ENCODE measurements around the gene VWF.

VWF gene

GRCh38 chr12:6115389-6115788, 9.1 kb downstream of the VWF start:
- TF ChIP-seq, protein P1, sequence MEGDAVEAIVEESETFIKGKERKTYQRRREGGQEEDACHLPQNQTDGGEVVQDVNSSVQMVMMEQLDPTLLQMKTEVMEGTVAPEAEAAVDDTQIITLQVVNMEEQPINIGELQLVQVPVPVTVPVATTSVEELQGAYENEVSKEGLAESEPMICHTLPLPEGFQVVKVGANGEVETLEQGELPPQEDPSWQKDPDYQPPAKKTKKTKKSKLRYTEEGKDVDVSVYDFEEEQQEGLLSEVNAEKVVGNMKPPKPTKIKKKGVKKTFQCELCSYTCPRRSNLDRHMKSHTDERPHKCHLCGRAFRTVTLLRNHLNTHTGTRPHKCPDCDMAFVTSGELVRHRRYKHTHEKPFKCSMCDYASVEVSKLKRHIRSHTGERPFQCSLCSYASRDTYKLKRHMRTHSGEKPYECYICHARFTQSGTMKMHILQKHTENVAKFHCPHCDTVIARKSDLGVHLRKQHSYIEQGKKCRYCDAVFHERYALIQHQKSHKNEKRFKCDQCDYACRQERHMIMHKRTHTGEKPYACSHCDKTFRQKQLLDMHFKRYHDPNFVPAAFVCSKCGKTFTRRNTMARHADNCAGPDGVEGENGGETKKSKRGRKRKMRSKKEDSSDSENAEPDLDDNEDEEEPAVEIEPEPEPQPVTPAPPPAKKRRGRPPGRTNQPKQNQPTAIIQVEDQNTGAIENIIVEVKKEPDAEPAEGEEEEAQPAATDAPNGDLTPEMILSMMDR (IDR thresholded peaks at IDR 0.05; ENCODE audit: borderline replicate concordance, control extremely low read depth, extremely low read depth, insufficient read depth, missing control alignments) = no peak
- in situ Hi-C loops (cut with MboI; ENCODE audit: low sequenced_read_pairs, unreplicated experiment) = no loop called here
- no peak for DNase-seq (ENCODE audit: low spot score)

GRCh38 chr12:6114476-6114870, 10.0 kb downstream of the VWF start:
- DNase-seq (ENCODE audit: low spot score) = no peak
- in situ Hi-C loops (cut with MboI; ENCODE audit: low sequenced_read_pairs, unreplicated experiment) = no loop called here
- TF ChIP-seq, protein P1 (IDR thresholded peaks at IDR 0.05; ENCODE audit: borderline replicate concordance, control extremely low read depth, extremely low read depth, insufficient read depth, missing control alignments) = no peak

DNA sequence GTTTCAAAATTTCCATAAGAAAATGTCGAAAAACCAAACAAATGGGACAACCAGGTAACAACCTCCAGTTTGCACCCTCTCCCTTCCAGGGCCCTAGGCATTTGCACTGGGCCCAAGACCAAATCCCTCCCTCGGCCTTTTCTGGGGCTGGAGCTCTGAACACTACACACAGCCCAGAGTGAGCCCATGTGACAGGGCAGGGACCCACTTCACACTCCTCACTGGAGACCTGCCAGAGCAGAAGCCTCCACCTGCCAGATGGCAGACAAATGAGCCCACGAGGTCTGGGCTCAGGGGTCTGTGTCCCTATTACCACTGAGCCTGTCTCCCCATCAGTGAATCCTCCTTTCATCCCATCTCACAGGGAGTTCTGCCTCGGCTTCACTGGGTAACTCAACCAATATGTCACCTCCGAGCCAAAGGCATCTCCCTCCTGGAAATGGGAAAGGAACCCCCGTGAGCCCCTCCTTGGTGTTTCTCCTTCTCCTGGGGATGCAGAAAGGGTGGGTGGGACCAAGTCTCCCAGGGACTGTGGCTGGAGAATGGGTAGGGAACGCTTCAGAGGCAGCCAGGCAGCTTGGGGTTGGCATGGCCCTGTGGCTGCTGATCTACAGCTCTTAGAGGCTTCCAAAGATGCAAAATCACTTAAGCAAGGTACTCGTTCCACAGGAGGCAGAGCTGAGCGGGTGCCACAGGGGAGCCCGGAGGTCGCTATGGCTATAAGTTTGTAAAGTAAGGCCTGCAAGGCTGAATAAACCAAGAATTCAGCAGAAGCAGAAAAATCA, 10.6 kb downstream of the VWF start:
- TF ChIP-seq, protein P1 (IDR thresholded peaks at IDR 0.05; ENCODE audit: borderline replicate concordance, control extremely low read depth, extremely low read depth, insufficient read depth, missing control alignments) = no peak
- in situ Hi-C loops (cut with MboI; ENCODE audit: low sequenced_read_pairs, unreplicated experiment) = no loop called here
- no peak for DNase-seq (ENCODE audit: low spot score)

GRCh38 chr12:6112004-6112403, 12.5 kb downstream of the VWF start:
- in situ Hi-C loops (cut with MboI; ENCODE audit: low sequenced_read_pairs, unreplicated experiment) = no loop called here
- TF ChIP-seq, protein P1 (IDR thresholded peaks at IDR 0.05; ENCODE audit: borderline replicate concordance, control extremely low read depth, extremely low read depth, insufficient read depth, missing control alignments) = no peak

DNA sequence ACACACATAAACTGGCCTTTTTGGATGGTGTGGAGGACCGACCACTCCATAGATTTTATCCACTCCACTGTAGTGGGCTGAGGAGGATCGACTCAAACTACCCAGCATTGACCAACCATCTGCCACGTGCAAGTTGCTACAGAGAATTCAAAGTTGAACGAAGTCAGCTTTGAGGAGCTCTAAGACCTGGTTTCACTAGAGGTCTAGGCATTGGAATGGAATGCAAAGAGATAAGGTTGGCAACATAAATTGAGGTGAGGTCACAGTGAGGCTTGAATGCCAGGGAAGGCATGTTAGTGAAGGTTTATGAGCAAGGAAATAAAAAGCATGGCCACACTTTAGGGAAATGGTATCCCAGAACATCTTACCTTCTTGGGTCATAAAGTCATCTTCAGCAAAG, 14.5 kb downstream of the VWF start:
- DNase-seq (ENCODE audit: low spot score) = no peak
- TF ChIP-seq, protein P1 (IDR thresholded peaks at IDR 0.05; ENCODE audit: borderline replicate concordance, control extremely low read depth, extremely low read depth, insufficient read depth, missing control alignments) = no peak
- in situ Hi-C loops (cut with MboI; ENCODE audit: low sequenced_read_pairs, unreplicated experiment) = no loop called here

More at GRCh38 chr12:6112004-6112403, 12.5 kb downstream of the VWF start:
- no peak for DNase-seq (ENCODE audit: low spot score)

- in situ Hi-C loops (cut with MboI; ENCODE audit: low sequenced_read_pairs, unreplicated experiment) = no loop called here
- DNase-seq (ENCODE audit: low spot score) = no peak
- TF ChIP-seq, protein P1 (IDR thresholded peaks at IDR 0.05; ENCODE audit: borderline replicate concordance, control extremely low read depth, extremely low read depth, insufficient read depth, missing control alignments) = no peak
Measured at GRCh38 chr12:6106218-6106617, 18.3 kb downstream of the VWF start.
